DOHH2 (cell line): ENCODE results near the gene NCBP2.

Experiments
- EZH2phosphoT487 ChIP-seq: fragments of 200-600 bp; sonication (generic); IDR thresholded peaks from 2 replicates; pipeline ENCODE4 v1.6.1; 2017; ENCODE audit warnings: borderline replicate concordance, mild to moderate bottlenecking, antibody characterized with exemption, low read length, moderate library complexity, mixed read lengths
- TF ChIP-seq, protein P1 (sequence below): fragments of 200-600 bp; sonication (generic); IDR thresholded peaks from one replicate; pipeline ENCODE4 v1.5.1; 2014; ENCODE audit warnings: antibody characterized with exemption, mild to moderate bottlenecking, low read depth, low read length; ENCODE audit not compliant: poor library complexity, severe bottlenecking

- TF ChIP-seq, protein P1, sequence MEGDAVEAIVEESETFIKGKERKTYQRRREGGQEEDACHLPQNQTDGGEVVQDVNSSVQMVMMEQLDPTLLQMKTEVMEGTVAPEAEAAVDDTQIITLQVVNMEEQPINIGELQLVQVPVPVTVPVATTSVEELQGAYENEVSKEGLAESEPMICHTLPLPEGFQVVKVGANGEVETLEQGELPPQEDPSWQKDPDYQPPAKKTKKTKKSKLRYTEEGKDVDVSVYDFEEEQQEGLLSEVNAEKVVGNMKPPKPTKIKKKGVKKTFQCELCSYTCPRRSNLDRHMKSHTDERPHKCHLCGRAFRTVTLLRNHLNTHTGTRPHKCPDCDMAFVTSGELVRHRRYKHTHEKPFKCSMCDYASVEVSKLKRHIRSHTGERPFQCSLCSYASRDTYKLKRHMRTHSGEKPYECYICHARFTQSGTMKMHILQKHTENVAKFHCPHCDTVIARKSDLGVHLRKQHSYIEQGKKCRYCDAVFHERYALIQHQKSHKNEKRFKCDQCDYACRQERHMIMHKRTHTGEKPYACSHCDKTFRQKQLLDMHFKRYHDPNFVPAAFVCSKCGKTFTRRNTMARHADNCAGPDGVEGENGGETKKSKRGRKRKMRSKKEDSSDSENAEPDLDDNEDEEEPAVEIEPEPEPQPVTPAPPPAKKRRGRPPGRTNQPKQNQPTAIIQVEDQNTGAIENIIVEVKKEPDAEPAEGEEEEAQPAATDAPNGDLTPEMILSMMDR: no peak
- TF ChIP-seq EZH2phosphoT487: no peak
Observed at GRCh38 chr3:196963631-196963953, 21.3 kb upstream of the NCBP2 start.
